SKM-1 treated with dmso at 0.1 percent for 144 hours (cell line): Measurements from ENCODE around the gene CENPE.
A peak's percentile ranks its signal among the peaks of the same experiment; 100 is the strongest.
"Not testable (repeated sequence)": the region's sequence is repeated elsewhere in the genome, so short reads cannot be mapped to it uniquely, and the experiment has no call there.

Source experiments
- DNase-seq: peaks from one replicate; lab custom pipeline; 2025; ENCODE audit not compliant: unreplicated experiment; lab: John Stamatoyannopoulos, UW

The CENPE gene, protein sequence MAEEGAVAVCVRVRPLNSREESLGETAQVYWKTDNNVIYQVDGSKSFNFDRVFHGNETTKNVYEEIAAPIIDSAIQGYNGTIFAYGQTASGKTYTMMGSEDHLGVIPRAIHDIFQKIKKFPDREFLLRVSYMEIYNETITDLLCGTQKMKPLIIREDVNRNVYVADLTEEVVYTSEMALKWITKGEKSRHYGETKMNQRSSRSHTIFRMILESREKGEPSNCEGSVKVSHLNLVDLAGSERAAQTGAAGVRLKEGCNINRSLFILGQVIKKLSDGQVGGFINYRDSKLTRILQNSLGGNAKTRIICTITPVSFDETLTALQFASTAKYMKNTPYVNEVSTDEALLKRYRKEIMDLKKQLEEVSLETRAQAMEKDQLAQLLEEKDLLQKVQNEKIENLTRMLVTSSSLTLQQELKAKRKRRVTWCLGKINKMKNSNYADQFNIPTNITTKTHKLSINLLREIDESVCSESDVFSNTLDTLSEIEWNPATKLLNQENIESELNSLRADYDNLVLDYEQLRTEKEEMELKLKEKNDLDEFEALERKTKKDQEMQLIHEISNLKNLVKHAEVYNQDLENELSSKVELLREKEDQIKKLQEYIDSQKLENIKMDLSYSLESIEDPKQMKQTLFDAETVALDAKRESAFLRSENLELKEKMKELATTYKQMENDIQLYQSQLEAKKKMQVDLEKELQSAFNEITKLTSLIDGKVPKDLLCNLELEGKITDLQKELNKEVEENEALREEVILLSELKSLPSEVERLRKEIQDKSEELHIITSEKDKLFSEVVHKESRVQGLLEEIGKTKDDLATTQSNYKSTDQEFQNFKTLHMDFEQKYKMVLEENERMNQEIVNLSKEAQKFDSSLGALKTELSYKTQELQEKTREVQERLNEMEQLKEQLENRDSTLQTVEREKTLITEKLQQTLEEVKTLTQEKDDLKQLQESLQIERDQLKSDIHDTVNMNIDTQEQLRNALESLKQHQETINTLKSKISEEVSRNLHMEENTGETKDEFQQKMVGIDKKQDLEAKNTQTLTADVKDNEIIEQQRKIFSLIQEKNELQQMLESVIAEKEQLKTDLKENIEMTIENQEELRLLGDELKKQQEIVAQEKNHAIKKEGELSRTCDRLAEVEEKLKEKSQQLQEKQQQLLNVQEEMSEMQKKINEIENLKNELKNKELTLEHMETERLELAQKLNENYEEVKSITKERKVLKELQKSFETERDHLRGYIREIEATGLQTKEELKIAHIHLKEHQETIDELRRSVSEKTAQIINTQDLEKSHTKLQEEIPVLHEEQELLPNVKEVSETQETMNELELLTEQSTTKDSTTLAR (N-terminal part only)

DNA sequence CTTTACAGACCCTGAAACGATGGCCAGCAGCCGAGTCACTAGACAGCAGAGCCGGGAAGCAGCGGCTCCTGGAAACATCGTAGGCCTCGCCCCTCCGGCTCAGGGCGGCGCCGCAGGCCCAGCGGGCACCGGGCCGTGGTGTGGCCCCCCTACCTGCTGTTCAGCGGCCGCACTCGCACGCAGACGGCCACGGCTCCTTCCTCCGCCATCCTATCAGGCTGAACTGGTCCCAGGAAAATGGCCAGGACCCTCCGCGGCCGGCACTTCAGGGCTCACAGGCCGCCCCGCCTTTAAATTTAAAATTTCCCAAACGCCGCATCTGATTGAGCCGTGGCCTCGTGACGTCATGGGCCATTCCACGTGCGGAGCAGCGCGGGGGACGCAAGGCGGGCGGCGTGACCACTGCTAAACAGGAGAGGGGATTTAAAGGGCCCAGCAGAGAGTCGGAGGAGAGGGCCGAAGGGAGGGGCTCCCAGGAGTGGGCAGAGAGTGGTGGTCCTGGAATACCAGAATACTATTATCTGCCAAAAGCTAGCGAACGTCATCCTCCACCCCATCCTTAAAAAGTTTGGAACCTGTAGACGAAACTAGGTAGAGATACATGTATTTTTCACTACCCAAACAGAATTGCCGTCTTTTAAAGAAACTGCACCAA, at the start of gene CENPE:
TSS of gene CENPE (minus strand) at position 233 of the 655 bp plus-strand sequence. CDS start at position 209, 24 bp downstream.
- peak; percentile 76 for DNase-seq

DNA sequence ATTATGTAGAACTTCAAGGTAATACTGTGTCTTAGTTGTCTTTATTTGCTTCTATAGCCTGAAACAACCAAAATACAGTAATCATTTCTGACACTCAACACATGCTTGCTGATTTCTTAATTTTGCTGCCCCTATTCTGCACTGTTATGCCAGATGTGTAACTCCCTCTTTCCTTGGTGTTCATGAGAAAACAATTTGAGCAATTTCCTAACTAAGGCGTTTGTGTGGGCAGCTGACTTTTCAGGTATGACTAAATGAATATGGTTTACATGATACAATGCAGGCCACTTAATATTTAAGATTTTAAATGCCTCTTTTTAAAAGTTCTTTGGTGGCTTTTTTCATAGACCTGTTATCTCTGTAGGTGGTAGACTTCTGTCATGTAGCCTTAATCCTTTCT, 46.1 kb upstream of the CENPE start:
- no peak for DNase-seq

DNA sequence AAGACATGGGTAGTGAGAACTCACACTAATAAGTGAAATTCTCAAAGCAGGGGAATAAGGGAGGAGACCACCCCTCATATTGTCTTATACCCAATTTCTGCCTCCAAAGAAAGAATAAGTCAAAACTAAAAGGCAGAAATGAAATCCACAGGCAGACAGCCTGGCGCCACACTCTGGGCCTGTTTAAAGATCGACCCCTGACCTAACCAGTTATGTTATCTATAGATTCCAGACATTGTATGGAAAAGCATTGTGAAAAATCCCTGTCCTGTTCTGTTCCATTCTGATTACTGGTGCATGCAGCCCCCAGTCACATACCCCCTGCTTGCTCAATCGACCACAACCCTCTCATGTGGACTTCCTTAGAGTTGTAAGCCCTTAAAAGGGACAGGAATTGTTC, 32.8 kb upstream of the CENPE start:
- not testable (repeated sequence) for DNase-seq

DNA sequence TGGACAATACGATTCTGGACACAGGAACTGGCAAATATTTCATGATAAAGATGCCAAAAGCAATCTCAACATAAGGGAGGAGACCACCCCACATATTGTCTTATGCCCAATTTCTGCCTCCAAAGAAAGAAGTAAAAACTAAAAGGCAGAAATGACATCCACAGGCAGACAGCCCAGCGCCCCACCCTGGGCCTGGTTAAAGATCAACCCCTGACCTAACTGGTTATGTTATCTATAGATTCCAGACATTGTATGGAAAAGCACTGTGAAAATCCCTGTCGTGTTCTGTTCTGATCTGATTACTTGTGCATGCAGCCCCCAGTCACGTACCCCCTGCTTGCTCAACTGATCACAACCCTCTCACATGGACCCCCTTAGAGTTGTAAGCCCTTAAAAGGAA, 25.4 kb upstream of the CENPE start:
- DNase-seq, result not testable (repeated sequence)

DNA sequence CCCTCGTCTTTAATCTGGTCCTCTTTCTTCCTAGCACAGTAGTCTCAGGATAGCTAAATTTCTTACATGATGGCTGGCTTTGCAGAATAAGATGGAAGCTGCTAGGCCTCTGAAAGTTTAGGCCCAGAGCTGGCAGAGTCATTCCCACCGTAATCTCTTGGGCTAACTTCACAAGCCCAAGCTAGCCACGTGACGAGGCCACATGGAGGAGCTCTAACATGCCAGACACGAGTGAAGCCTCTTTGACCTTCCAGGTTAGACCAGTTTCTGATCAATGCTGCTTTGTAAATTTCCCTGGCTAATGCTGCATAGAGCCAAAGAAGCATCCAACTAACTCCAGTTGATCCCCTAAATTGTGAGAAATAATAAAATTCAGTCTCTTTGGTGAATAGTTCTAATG, 9.5 kb upstream of the CENPE start:
- DNase-seq, result no peak

DNA sequence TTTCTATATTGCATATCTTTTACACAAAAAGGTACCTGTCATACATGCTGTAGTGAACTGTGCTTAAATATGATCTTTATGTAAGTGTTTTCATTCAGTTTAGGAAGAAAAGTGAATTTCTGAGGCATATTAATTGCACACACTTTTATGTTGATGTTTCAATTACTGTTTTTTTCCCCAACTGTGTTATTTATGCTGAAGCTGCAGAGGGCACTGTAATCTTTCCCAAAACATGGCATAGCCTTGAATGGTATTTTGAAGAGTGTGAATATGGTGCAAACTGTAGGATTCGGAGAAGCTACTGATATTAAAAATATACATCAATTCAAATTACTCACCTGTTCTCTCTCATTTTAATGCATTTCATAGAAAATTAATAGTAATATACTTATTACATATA, 6.0 kb upstream of the CENPE start:
- no peak for DNase-seq

DNA sequence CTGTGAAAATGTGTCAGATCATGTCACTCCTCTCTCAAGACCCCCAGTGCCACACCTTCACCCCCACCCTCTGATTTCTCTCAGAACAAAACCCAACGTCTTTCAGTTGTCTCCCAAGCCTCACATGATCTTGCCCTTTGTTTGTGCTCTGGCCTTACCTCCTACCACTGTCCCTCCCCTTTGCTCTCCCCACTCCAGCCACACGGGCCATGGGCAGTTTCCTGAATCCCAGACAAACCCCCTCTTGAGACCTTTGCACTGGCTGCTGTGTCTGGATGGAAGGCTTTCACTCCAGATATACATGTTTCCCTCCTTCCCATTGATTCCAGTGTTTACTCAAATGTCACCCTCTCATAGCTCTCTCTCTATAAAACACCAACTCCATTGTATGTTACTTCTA, 3.6 kb upstream of the CENPE start:
- no peak for DNase-seq

DNA sequence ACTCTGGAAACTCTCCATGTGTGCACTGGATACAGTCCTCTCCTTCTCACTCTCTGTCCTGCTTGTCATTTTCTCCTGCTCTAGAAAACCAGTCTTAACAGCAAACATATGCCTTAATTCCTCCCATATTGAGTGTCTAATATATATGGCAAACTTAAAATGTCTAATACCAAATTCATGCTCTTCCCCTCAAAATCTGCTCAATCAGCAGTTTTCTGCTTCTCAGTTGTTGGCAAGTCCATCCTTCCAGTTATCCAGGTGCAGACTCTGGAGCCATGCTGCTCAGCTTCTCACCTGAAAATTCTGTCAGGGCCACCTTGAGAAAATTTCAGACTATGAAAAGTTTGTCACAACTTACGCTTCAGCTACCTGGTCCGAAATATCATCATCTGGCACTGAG, 3.1 kb upstream of the CENPE start:
- no peak for DNase-seq

DNA sequence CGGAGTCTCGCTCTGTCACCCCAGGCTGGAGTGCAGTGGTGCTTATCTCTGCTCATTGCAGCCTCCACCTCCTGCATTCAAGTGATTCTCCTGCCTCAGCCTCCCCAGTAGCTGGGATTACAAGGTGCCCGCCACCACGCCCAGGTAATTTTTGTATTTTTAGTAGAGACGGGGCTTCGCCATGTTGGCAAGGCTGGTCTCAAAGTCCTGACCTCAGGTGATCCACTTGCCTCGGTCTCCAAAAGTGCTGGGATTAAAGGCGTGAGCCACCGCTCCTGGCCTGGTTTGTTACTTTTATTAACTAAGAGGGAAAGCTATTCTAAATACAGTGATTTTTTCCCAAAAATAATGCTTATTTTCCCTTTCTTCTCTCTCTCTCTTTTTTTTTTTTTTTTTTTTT, 866 bp upstream of the CENPE start:
- no peak for DNase-seq

DNA sequence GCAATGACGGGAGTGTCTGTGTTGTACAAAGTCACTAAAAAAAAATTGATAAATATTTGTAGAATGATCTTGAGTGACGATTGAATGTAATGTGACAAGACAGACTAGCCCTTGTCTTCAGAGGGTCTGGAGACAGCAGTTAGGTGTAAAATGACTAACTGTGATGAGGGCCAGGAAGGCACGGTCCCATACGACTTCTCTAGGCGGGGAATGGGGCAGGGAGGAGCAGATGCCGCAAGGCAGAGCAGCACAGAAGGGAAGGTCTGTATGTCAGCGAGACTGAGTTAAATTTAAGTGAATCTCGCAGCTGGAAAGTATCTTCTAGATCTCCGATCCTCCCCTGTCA, 405 bp downstream of the CENPE start:
- DNase-seq, result peak; percentile 36

DNA sequence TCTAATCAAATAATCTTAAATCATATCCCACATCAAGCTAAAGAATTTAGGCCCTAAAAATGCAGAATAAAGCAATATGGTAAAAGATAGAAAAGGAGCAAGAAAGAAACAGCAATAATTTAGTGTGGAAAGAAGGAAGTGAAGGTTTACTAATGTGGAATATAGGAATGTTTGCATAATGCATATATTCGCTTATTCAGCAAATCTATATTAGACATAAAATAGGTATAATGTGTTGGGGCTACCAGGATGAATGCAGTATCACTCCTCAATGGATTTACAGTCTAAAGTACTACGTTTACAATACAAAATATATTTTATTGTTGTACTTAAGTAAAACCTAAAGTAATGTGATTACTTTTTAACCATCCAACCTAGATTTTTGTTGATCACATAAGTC, 4.7 kb downstream of the CENPE start:
- no peak for DNase-seq

DNA sequence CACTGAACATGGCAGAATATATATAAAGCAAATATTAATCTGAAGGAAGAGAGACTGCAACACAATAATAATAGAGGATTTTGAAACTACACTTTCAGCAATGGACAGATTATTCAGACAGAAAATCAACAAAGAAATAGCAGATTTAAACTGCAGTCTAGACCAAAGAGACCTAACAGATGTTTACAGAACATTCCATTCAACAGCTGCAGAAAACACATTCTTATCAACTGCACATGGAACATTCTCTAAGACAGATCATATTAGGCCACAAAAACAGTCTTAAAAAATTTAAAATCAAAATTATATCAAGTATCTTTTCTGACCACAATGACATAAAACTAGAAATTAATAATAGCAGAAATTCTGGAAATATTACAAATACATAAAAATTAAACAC, 27.1 kb downstream of the CENPE start:
- no peak for DNase-seq

DNA sequence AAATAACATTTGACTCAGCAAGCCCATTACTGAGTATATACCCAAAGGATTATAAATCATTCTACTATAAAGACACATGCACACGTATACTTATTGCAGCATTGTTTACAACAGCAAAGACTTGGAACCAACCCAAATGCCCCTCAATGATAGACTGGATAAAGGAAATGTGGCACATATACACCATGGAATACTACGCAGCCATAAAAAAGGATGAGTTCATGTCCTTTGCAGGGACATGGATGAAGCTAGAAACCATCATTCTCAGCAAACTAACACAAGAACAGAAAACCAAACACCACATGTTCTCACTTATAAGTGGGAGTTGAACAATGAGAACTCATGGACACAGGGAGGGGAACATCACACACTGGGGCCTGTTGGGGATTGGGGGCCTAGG, 28.4 kb downstream of the CENPE start:
- not testable (repeated sequence) for DNase-seq

DNA sequence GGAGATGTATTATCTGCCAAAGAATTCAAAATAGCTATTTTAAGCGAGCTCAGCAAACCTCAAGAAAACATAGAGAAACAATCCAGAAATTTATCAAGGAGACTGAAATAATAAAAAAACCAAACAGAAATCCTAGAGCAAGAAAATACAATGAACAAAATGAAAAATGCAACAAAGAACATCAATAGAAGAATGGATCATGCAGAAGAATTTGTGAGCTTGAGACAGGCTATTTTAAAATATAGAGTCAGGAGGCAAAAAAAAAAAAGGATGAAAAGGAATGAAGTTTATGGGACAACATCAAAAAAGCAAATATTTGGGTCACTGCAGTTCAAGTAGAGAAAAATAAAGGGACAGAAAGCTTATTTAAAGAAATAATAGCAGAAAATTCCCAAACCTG, 29.1 kb downstream of the CENPE start:
- DNase-seq, result no peak

DNA sequence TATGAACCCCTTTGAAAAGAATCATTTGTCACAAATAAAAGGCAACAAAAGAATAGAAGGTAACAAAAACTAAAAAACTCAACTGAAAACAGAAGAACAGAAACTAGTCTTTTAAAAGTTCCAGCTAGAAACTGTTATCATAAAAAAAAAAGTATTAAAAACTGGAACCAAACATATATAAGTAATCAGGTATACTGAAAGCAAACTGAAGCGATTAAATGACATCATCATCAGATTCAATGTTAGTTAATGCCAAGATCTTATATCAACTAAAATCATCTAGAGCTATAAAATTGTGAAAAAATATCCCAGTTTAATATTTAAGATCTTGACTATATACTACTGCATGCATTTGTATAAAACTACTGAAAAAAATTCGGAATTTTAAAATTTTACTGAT, 36.0 kb downstream of the CENPE start:
- no peak for DNase-seq

DNA sequence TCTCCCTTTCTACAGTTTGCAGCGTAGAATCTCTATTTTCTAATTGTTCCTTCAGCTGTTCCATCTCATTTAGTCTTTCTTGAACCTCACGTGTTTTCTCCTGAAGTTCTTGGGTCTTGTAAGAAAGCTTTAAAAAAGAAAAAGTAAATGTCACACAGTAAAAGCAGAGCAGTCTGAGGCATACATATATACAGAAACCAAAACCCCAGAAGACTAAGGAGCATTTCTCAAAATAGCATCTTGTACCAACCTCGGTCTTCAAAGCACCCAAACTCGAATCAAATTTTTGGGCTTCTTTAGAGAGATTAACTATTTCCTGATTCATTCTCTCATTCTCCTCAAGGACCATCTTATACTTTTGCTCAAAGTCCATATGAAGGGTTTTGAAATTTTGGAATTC, 39.4 kb downstream of the CENPE start:
- no peak for DNase-seq

DNA sequence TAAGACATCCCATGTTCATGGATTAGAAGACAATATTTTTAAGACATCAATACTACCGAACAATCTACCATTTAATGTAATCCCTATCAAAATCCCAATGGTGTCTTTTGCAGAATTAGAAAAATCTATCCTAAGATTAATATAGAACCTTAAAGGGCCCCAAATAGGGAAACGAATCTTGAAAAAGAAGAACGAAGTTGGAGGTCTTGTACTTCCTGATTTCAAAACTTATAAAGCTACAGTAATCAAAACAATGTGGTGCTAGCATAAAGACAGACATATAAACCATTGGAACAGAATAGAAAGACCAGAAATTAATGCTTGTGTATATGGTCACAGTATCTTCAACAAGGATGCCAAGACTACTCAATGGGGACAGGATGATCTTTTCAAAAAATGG, 42.0 kb downstream of the CENPE start:
- no peak for DNase-seq

DNA sequence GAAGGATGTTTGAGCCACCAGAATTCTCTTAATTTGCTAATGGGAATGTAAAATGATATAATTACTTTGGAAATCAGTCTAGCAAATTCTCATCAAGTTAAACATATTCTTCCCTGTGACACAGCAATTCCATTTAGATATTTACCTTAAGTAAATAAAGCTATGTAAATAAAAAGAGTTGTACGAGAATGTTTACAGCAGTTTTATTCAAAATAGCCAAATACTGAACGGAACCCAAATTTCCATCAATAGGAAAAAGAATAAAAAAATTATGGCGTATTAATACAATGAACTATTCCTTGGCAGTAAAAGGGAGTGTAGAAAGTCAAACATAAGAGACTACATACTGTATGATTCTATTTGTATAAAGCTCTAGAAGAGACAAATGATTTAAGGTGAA, 45.8 kb downstream of the CENPE start:
- DNase-seq, result no peak

DNA sequence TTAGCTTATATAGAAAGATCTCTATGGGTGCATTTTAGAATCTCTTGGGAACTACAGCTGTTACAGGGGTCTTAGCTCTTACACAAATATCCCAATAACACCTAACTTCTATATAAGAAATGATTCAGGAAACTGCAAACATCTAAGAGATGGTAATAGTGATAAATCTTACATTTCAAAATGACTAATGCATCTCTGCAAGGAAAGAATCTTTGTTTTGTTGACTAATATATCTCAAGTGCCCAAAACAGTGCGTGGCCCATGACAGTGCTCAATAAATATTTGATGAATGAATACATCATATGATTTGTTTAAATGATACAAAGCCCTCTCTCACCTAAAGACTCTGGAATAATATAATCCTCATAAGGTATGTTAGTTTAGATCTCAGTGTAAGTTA, 47.5 kb downstream of the CENPE start:
- DNase-seq, result no peak

DNA sequence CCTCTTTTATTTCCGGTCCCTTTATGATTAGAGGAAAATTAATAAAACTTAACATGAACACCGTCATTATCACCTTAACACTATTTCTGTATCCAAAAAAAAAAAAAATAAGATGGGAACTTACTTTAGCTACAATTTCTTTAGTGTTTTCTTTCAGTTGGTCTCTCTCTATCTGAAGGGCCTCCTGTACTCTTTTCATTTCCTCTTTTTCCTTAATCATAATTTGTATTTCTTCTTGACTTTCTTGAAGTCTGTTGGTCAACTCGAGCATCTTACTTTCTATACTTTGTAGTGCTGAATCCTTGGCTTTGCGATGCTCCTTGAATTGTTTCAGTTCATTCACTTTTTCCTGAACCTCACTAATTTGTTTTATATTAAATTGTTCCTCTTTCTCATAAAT, 53.2 kb downstream of the CENPE start:
- DNase-seq, result no peak

DNA sequence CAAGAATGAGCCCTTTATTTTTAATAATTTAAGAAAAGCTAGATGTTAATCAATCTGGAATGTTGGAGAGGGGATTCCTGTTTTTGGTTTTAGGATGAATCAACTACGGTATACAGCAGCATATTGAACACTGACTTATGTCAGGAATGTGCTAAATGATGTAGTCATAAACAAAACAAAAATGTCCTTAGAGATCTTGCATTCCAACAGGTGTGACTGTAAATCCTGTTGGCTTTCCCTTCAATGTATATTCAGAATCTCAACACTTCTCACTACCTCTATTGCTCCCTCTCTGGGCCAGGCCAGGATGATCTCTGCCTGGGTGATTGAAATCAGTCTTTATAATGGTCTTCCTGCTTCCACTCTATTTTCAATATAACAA, 60.7 kb downstream of the CENPE start:
- DNase-seq, result no peak
